ENCODE data around the gene NRXN3. TPM values are rescaled to one million over a fixed set of nuclear protein-coding genes. Genes with fewer than 3 reads are reported as not detected.

NRXN3 gene
- total RNA-seq, 1 donor from 2014 or later, result 5.9 TPM

- no peak overlapping the region for H3K4me3 ChIP-seq
- Mint-ChIP-seq H3K9me3 (peaks cover 6% of the 10 kb centered on the region), H3K27me3 (ENCODE audit: insufficient read depth, low read depth) (peaks cover 2% of the 10 kb centered on the region), H3K36me3 (no peaks in the 10 kb centered on the region), H3K4me1 (no peaks in the 10 kb centered on the region), H3K4me3 (no peak overlapping the region), H3K27ac (no peak overlapping the region)
- no peaks in the 10 kb centered on the region for H3K36me3 ChIP-seq
- no peak for DNase-seq (ENCODE audit: low spot score)
- TF ChIP-seq EZH2 (IDR thresholded peaks at IDR 0.05) (no peak), CTCF (IDR thresholded peaks at IDR 0.05) (no peak), EZH2phosphoT487 (IDR thresholded peaks at IDR 0.05) (no peak)
- H4K20me1 ChIP-seq (ENCODE audit: low read depth), result no peaks in the 10 kb centered on the region
- no peak overlapping the region for H2AFZ ChIP-seq (replicated peaks)
- peaks cover 3% of the 10 kb centered on the region for H3F3A ChIP-seq (ENCODE audit: low read depth)
- peaks cover 9% of the 10 kb centered on the region for H3K4me1 ChIP-seq
- no peak overlapping the region for H3K9ac ChIP-seq
- no peaks in the 10 kb centered on the region for H3K27me3 ChIP-seq
- H3K27ac ChIP-seq, result no peak overlapping the region
- peak overlapping the region; percentile 6 for H3K4me2 ChIP-seq
- H3K9me3 ChIP-seq (ENCODE audit: low read depth), result no peaks in the 10 kb centered on the region
- no peaks in the 10 kb centered on the region for H3K79me2 ChIP-seq (ENCODE audit: low read depth)
Observed at GRCh38 chr14:78367355-78367754, 197.2 kb downstream of the NRXN3 start.

GRCh38 chr14:78383060-78383459, 212.9 kb downstream of the NRXN3 start:
- Mint-ChIP-seq H3K27me3 (ENCODE audit: insufficient read depth, low read depth) (no peaks in the 10 kb centered on the region), H3K27ac (no peak overlapping the region), H3K4me1 (no peaks in the 10 kb centered on the region), H3K4me3 (no peak overlapping the region), H3K9me3 (no peaks in the 10 kb centered on the region), H3K36me3 (no peaks in the 10 kb centered on the region)
- Histone ChIP-seq H3K27me3 (no peaks in the 10 kb centered on the region), H3K4me3 (no peak overlapping the region), H3K79me2 (ENCODE audit: low read depth) (no peaks in the 10 kb centered on the region), H4K20me1 (ENCODE audit: low read depth) (no peaks in the 10 kb centered on the region), H3K9ac (no peak overlapping the region), H3K4me1 (no peaks in the 10 kb centered on the region), H3K27ac (no peak overlapping the region), H3F3A (ENCODE audit: low read depth) (no peaks in the 10 kb centered on the region), H2AFZ (replicated peaks) (no peak overlapping the region), H3K9me3 (ENCODE audit: low read depth) (no peaks in the 10 kb centered on the region), H3K4me2 (no peak overlapping the region), H3K36me3 (no peaks in the 10 kb centered on the region)
- DNase-seq (ENCODE audit: low spot score), result no peak
- TF ChIP-seq EZH2 (IDR thresholded peaks at IDR 0.05) (no peak), EZH2phosphoT487 (IDR thresholded peaks at IDR 0.05) (no peak), CTCF (IDR thresholded peaks at IDR 0.05) (no peak)

GRCh38 chr14:78398216-78398615, 228.0 kb downstream of the NRXN3 start:
- no peak overlapping the region for H3K9ac ChIP-seq
- no peak overlapping the region for H3K4me2 ChIP-seq
- no peak overlapping the region for H3K4me3 ChIP-seq
- no peak for DNase-seq (ENCODE audit: low spot score)
- TF ChIP-seq EZH2phosphoT487 (IDR thresholded peaks at IDR 0.05) (no peak), EZH2 (IDR thresholded peaks at IDR 0.05) (no peak)
- H3K27ac ChIP-seq, result no peak overlapping the region
- Mint-ChIP-seq H3K9me3 (no peaks in the 10 kb centered on the region), H3K4me1 (peaks cover 1% of the 10 kb centered on the region), H3K36me3 (no peaks in the 10 kb centered on the region), H3K4me3 (no peak overlapping the region), H3K27ac (no peak overlapping the region), H3K27me3 (ENCODE audit: insufficient read depth, low read depth) (peaks cover 4% of the 10 kb centered on the region)
- H3K27me3 ChIP-seq, result no peaks in the 10 kb centered on the region
- no peaks in the 10 kb centered on the region for H3K79me2 ChIP-seq (ENCODE audit: low read depth)
- no peaks in the 10 kb centered on the region for H3K9me3 ChIP-seq (ENCODE audit: low read depth)
- no peaks in the 10 kb centered on the region for H3F3A ChIP-seq (ENCODE audit: low read depth)
- no peaks in the 10 kb centered on the region for H3K36me3 ChIP-seq
- no peaks in the 10 kb centered on the region for H3K4me1 ChIP-seq
- H2AFZ ChIP-seq (replicated peaks), result no peak overlapping the region
- peaks cover 5% of the 10 kb centered on the region for H4K20me1 ChIP-seq (ENCODE audit: low read depth)

- no peaks in the 10 kb centered on the region for H3K27me3 ChIP-seq
- H4K20me1 ChIP-seq (ENCODE audit: low read depth), result peaks cover 5% of the 10 kb centered on the region
- Mint-ChIP-seq H3K9me3 (no peaks in the 10 kb centered on the region), H3K27me3 (ENCODE audit: insufficient read depth, low read depth) (peaks cover 4% of the 10 kb centered on the region), H3K4me1 (peaks cover 4% of the 10 kb centered on the region), H3K36me3 (no peaks in the 10 kb centered on the region), H3K4me3 (no peak overlapping the region), H3K27ac (no peak overlapping the region)
- no peaks in the 10 kb centered on the region for H3K4me1 ChIP-seq
- no peak overlapping the region for H3K4me3 ChIP-seq
- no peak overlapping the region for H3K9ac ChIP-seq
- no peaks in the 10 kb centered on the region for H3F3A ChIP-seq (ENCODE audit: low read depth)
- no peak overlapping the region for H2AFZ ChIP-seq (replicated peaks)
- H3K79me2 ChIP-seq (ENCODE audit: low read depth), result no peaks in the 10 kb centered on the region
- H3K27ac ChIP-seq, result no peak overlapping the region
- H3K4me2 ChIP-seq, result no peak overlapping the region
- no peaks in the 10 kb centered on the region for H3K36me3 ChIP-seq
- no peaks in the 10 kb centered on the region for H3K9me3 ChIP-seq (ENCODE audit: low read depth)
- TF ChIP-seq EZH2 (IDR thresholded peaks at IDR 0.05) (no peak), EZH2phosphoT487 (IDR thresholded peaks at IDR 0.05) (no peak), CTCF (IDR thresholded peaks at IDR 0.05) (no peak)
- peak; percentile 71 for DNase-seq (ENCODE audit: low spot score)
Observed at GRCh38 chr14:78399316-78399889, 229.2 kb downstream of the NRXN3 start.
